SHP77 treated with DMSO at 0.1 percent for 48 hours (cell line): Measurements from ENCODE around the gene NKD2.

Experiments used
- DNase-seq: peaks from one replicate; lab custom pipeline; 2025; lab: John Stamatoyannopoulos, UW

The NKD2 gene

DNA sequence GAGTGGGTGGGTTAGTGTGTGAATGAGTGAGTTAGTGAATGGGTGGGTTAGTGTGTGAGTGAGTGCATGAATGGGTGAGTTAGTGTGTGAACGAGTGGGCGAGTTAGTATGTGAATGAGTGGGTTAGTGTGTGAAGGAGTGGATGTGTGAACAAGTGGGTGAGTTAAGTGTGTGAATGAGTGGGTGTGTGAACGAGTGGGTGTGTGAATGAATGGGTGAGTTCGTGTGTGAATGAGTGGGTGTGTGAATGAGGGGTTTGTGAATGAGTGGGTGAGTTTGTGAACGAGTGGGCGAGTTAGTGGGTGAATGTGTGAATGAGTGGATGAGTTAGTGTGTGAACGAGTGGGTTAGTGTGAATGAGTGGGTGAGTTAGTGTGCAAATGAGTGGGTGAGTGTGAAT is 34.0 kb downstream of the NKD2 start:
- no peak for DNase-seq

DNA sequence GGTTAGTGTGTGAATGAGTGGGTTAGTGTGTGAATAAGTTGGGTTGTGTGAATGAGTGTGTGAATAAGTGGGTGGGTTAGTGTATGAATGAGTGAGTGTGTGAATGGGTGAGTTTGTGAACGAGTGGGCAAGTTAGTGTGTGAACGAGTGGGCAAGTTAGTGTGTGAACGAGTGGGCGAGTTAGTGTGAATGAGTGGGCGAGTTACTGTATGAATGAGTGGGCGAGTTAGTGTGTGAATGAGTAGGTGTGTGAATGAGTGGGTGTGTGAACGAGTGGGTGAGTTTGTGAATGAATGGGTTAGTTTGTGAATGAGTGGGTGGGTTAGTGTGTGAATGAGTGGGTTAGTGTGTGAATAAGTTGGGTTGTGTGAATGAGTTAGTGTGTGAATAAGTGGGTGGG is 34.7 kb downstream of the NKD2 start:
- DNase-seq = no peak

DNA sequence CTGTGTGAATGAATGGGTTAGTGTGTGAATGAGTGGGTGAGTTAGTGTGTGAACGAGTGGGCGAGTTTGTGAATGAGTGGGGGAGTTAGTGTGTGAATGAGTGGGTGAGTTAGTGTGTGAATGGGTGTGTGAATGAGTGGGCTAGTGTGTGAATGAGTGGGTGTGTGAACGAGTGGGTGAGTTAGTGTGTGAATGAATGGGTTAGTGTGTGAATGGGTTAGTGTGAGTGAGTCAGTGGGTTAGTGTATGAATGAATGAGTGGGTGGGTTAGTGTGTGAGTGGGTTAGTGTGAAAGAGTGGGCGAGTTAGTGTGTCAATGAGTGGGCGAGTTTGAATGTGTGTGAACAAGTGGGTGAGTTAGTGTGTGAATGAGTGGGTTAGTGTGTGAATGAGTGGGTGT is 35.5 kb downstream of the NKD2 start:
- no peak for DNase-seq

DNA sequence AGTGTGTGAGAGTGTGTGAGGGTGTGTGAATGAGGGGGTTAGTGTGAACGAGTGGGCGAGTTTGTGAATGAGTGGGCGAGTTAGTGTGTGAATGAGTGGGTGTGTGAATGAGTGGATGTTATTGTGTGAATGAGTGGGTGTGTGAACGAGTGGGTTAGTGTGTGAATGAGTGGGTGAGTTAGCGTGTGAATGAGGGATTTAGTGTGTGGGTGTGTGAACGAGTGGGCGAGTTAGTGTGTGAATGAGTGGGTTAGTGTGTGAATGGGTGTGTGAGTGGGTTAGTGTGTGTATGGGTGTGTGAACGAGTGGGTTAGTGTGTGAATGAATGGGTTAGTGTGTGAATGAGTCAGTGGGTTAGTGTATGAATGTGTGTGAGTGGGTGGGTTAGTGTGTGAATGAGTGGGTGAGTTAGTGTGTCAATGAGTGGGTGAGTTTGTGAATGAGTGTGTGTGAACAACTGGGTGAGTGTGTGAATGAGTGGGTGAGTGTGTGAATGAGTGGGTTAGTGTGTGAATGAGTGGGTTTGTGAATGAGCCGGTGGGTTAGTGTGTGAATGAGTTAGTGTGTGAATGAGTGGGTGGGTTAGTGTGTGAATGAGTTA is 37.5 kb downstream of the NKD2 start:
- no peak for DNase-seq

DNA sequence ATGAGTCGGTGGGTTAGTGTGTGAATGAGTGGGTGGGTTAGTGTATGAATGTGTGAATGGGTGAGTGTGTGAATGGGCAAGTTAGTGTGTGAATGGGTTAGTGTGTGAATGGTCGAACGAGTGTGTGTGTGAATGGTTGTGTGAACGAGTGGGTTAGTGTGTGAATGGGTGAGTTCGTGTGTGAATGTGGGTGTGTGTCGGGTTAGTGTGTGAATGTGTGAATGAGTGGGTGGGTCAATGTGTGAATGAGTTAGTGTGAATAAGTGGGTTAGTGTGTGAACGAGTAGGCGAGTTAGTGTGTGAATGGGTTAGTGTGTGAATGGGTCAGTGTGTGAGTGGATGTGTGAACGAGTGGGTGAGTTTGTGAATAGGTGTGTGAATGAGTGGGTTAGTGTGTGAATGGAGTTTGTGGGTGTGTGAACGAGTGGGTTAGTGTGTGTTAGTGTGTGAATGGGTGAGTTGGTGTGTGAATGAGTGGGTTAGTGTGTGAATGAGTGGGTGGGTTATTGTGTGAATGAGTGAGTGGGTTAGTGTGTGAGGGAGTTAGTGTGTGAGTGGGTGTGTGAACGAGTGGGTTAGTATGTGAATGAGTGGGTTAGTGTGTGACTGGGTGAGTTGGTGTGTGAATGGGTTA is 38.8 kb downstream of the NKD2 start:
- DNase-seq = no peak

DNA sequence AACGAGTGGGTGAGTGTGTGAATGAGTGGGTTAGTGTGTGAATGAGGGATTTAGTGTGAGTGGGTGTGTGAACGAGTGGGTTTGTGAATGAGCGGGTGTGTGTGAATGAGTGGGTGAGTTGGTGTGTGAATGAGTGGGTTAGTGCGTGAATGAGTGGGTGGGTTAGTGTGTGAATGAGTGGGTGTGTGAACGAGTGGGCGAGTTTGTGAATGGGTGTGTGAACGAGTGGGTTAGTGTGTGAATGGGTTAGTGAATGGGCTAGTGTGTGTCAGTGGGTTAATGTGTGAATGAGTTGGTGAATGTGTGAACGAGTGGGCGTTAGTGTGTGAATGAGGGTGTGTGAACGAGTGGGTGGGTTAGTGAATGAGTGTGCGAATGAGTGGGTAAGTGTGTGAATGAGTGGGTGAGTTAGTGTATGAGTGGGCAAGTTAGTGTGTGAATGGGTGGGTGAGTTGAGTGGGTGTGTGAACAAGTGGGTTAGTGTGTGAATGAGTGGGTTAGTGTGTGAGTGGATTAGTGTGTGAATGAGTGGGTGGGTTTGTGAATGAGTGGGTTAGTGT is 39.6 kb downstream of the NKD2 start:
- no peak for DNase-seq

DNA sequence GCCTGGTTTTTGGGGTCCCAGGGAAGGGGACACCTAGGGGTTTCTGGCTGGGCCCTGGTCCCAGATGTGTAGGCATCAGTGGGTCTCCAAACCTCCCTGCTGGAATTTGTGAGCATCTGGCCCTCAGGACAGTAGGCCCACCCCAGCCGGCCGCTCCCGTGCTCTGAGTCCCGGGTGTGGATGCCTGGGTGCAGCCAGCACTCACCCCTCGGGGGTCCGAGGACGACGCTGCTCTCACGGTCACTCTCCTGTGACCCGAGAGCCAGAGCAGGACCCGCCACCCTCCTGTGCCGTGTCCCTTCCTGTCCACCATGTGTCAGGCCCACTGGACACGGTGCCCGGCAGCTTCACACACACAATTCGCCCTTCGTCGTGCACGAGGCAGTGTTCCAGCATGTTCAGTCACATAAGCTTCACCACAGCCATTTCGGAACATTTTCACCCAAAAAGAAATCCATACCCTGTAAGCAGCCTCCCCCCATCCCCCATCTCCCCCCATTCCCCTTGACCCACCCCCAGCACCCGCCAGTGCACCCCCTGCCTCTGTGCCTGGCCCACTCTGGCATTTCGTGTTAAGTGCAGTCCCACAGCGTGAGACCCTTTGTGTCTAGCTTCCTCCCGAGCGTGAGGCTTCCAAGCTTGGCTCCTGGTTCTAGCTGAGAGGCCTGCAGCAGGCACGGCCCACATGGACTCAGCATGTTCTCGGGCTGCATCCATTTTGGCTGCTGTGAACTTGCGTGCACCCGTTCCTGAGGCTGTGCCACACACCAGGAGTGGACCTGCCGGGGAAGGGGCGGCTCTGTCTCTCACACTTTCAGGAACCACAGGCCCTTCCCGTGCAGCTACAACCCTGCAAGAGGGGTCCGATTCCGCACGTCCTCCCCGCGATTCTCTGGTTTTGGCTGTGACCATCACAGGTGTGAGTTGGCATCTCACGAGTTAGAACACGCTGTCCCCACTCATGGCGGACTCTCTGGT is 40.5 kb downstream of the NKD2 start:
- DNase-seq = no peak

DNA sequence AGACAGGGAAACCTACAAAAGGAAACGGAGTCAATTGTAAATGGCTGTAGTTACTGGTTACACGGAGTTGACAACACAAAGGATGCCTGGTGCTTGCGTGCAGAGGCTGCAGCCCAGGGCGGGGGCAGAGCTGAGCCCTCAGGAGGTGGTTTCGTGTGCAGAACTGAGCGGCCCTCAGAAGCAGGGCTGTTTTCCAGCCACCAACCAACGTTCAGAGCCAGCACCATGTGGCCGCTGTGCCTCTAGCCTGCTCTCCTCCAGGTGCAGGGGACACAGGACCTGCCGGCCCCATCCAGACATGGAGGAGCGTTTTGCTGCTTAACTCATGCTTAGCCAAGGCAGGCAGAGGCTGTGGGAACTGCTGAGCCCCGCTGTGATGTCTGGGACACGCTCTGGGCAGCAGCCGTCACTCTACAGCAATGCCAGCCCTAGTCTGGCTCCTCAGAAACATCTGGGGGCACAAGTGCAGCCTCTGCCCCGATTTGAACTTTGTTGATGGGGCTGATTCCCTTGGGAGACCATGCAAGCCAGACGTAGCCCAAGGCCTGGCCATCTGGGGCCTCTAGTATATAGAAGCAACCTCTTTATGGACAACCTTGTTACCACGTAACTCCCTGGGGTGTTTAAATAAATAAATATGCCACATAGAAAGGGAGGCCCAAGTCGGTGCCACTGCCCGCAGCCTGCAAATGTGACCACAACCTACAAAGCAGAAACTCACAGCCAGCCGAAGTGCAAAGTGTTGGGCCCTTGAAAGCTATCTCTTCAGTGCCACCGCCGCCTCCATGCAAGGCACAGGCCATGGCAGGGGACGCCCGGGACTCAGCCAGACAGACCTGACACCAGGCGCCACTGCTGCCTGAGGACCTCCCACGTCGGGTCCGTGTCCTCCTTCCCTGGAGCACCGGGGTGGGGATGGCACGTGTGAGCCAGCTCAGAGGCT is 42.1 kb downstream of the NKD2 start:
- peak; percentile 12 for DNase-seq

DNA sequence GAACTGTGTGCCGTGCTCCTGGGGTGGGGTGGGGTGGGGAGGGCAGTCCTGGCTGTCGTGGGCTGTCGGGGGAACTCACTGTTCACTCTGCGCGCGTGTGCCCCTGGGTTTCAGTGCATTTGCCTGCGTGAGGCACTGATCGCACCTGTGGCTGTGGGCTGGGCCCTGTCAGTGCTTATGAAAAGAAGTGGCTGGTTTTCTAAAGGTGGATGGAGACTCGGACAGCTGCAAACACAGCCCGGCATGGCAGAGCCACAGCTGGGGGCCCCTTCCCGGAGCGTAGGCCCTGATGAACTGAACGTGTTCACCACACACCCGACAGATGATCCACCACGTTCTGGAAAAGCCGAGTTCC is 42.7 kb downstream of the NKD2 start:
- no peak for DNase-seq

DNA sequence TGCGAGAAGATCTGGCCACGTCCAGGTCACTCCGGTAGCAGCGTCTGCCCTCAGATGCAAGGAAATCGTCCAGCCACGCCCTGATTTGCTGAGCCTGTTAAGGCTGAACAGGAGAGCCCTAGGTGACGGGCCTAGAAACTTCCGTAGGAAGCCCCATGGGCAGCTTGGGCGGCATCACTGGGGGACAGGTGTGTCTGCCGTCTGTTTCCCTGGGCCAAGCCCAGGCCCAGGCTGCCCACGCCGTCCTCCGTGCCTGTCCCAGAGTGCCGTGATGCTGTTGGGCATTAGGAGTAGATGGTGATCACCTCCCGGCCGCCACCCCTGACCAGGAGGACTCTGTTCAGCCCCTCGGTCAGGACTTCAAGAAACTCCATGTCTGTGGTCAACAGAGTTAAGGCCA is 43.5 kb downstream of the NKD2 start:
- no peak for DNase-seq

DNA sequence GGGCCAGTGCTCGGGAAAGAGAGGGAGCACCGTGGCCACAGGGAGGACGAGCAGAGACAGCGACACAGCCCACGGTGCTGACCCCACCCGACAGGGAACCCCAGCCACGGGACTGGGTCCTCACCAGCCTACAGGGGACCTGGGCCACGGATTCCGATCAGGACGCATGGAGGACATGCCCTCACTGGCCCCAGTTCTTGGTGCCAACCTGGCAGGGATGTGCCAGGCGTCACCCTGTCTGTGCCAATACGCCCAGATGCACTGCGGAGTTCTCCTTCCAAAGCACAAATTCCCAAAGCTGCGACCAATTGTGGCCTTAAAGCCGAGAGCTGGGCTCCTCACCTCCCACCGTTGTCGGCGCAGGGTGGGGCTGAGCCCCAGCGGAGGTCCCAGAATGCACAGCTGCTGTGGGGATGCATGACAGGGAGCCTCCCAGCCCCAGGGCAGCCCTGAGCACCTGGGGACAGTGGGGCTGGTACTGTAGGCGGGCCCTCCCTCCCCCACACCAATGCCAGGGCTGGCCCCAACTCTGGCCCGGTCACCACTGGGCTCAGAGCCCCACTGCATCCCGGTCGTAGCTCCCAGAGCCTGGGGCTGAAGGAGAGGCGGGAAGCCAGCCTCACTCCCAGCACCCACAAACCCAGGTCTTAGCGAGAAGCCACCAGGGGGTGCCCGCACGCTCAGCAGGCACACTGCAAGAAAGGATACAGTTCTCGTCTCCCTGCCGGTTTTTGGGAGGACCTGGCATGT is 44.2 kb downstream of the NKD2 start:
- DNase-seq = no peak

DNA sequence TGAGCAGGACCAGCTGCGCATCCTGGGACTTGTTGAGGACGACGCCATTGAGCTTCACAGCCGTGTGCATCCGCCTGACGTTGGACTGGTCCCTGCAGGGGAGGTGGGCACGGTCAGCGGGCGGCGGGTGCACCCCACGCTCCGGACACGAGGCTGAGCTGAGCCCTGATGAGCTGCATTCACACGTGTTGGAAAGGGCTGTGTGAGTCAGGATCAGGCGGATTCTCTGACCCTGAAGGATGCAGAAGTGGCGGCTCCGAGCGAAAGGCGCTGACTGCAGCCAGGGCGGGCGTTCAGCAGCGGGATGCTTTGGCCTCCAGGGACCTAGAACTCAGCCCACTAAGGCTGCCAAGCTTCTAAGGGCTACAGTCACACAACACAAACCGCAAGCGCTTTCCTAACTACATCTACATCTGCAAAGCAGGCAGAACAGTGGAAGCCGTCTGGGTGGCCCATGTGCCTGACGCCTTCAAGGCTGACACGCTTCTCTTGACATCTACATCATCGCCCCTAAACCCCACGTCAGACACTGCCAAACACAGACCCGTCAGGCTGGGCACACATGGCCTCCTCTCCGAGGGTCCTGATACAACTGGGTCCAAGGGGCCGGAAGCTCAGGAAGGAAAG is 44.9 kb downstream of the NKD2 start:
- no peak for DNase-seq

DNA sequence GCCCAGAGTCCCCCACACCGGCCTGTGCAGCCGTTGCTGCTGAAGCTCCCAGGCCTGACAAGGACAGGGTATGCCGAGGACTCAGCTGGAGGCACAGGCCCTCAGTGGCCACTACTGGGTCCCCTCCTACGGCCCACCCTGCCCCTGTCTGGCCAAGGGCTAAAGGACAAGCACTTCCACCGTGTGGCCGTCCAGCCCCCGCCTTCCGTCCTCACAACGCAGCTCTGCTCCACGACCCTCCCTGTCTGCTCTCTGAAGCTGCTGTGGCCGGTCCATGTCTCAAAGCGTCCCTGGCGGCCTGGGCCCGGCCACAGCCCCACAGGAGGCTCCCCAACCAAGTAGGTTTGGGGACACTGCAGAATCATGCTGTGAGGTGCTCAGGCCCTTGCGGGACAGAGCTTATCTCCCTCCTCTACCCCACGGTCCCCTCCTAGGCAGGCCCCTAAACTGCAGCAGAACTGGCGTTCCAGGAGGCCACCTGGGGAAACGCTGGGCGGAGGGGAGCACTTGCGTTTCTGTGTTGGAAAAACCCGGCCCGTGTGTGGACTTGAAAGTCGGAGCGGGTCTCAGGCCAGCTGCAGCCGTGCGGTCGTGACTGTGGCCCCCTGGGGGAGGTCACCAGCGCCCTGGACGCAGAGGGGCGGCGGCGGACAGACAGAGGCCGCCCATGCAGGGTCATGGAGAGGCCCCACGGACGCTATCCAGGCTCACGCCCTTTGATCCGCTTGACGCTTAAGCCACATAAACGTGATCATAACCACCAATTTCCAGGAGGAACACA is 45.6 kb downstream of the NKD2 start:
- DNase-seq = no peak

DNA sequence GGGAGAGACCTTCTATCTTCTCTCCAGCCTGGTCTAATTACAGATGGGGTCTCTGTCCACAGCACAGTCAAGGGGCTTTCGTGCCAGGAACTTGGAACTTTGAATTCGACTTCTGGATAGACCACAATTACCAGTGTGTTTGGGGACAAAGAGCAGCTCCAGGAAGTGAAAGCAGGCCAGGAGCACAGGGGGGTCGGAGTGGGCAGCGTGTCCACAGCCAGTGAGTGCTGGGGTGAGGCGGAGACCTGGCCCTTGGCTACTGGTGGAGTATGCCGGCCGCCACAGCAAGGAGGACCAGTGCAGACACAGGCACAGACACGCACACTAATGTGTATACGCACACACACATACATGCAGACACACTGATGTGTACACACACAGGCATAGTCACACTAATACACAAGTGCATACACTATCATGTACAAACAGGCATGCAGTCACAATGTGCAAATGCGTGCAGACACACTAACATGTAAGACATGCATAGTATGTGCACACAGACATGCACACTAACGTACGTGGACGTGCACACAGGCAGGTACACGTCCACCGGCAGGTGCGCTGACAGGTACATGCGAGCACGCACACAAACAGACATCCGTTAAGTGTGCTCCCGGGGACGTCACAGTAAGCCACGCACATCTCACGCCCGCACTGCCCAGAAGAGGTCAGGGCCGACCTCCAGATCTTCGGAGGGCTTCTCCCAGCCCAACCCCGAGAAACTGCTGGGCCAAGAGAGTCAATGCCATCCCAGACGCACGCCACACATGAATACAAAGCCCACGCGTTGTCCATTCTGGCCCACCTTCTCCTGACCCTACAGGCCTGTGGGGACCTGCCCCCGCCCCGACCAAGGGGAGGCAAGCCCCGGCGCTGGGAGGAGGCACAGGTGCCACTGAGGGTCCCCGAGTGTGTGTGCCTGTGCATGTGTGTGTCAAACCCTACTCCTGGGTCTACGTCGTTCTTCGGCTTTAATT is 46.5 kb downstream of the NKD2 start:
- no peak for DNase-seq

DNA sequence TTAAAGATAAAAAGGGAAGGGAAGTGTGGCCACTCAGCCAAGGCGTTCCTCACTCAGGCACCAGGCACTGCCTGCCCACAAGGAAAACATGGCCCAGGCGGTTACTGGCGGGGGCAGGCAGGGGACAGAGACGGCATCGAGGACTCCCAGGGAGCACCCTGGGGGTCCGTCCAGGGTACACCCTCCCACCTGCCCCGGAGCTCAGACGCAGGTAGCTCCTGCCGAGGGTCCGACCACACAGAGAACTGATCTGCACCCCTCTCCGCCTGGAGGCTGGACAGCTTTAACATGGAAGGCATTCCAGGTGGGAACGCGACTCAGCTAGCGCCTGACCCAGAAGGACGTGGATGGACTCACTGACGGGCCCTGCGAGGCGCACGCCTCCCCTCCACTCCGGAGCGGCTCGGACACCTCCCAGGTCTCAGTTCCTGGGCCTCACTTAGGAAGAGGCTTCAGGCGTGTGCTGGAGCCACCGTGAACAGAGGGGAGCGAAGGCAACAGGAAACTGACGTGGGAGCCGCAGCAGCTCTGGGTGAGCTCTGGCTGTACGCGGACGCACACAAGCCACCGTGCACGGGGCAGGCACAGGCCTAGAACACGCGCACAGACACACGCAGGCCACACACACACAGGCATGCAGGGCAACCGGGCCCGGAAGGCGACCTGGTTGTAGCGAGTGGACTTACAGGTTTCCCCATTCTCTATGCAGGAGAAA is 47.5 kb downstream of the NKD2 start:
- no peak for DNase-seq

DNA sequence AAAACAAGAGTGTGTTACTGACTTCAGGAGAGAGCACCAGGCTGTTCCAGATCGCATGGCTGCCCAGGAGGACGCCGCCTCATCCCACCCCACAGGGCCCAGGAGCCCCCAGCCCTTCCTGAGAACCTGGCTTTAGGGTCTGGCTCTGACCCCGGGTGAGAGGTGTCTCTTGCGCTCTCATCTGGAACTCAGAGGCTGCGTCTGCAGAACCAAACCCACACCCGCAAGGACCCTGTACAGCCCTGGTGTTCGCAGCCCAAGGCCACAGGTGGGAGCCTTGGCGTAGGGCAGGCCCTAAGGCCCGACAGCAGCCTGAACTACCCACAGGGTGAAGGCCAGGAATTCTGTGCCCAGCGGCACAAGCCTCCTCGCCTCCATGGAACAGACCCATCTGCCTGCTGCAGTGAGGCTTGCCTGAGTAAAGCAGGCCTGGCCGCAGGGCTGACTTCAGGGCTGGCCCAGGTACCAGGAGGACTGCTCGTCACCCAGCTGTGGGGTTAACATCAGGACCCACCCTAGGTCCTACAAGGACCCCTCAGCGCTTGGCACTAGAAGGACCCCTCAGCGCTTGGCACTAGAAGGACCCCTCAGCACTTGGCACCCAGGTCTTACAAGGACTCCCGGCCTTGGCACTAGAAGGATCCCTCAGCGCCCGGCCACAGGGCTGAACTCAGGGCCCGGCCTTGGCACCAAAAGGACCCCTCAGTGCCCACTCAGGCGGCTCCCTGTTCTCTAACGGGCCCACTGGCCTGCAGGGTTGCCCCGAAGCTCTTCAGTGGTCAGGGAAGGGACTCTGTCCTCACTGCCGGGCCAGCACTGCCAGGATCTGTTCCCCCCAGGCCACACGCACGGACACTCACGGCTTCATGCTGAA is 48.2 kb downstream of the NKD2 start:
- DNase-seq = no peak
